HG03571 (cell line): Measurements from ENCODE around the gene MTG2.

ENCODE experiments used
- ATAC-seq: cut with Tn5 transposase; IDR thresholded peaks from one replicate; pipeline ENCODE4 v1.9.1; 2021; ENCODE audit not compliant: unreplicated experiment

The MTG2 gene

GRCh38 chr20:62178316-62179161 is 4.3 kb upstream of the MTG2 start:
- ATAC-seq: no peak

- no peak for ATAC-seq
Observed at GRCh38 chr20:62179162-62179504, 3.7 kb upstream of the MTG2 start.

- no peak for ATAC-seq
Observed at GRCh38 chr20:62181808-62182207, 1.0 kb upstream of the MTG2 start.

GRCh38 chr20:62183426-62184142 is 756 bp downstream of the MTG2 start:
- ATAC-seq: no peak

GRCh38 chr20:62186096-62186426 is 3.2 kb downstream of the MTG2 start:
- ATAC-seq: no peak

- no peak for ATAC-seq
Observed at GRCh38 chr20:62186887-62187866, 4.3 kb downstream of the MTG2 start.

- ATAC-seq: no peak
Observed at GRCh38 chr20:62190639-62191411, 8.0 kb downstream of the MTG2 start.

- ATAC-seq: no peak
Observed at GRCh38 chr20:62191781-62192559, 9.1 kb downstream of the MTG2 start.

GRCh38 chr20:62192635-62193034 is 9.8 kb downstream of the MTG2 start:
- ATAC-seq: no peak

GRCh38 chr20:62193079-62194025 is 10.5 kb downstream of the MTG2 start:
- ATAC-seq: no peak

- no peak for ATAC-seq
Observed at GRCh38 chr20:62195075-62195405, 12.2 kb downstream of the MTG2 start.

GRCh38 chr20:62195736-62196135 is 12.9 kb downstream of the MTG2 start:
- ATAC-seq: no peak

- ATAC-seq: no peak
Observed at GRCh38 chr20:62196286-62196685, 13.5 kb downstream of the MTG2 start.

- ATAC-seq: no peak
Observed at GRCh38 chr20:62197311-62197710, 14.5 kb downstream of the MTG2 start.

- no peak for ATAC-seq
Observed at GRCh38 chr20:62197801-62198200, 15.0 kb downstream of the MTG2 start.

- ATAC-seq: no peak
Observed at GRCh38 chr20:62198496-62198895, 15.7 kb downstream of the MTG2 start.

- ATAC-seq: no peak
Observed at GRCh38 chr20:62198931-62199330, 16.1 kb downstream of the MTG2 start.

GRCh38 chr20:62200491-62201172 is 17.8 kb downstream of the MTG2 start:
- ATAC-seq: no peak
